ENCODE results near the gene KLHL22.

DNA sequence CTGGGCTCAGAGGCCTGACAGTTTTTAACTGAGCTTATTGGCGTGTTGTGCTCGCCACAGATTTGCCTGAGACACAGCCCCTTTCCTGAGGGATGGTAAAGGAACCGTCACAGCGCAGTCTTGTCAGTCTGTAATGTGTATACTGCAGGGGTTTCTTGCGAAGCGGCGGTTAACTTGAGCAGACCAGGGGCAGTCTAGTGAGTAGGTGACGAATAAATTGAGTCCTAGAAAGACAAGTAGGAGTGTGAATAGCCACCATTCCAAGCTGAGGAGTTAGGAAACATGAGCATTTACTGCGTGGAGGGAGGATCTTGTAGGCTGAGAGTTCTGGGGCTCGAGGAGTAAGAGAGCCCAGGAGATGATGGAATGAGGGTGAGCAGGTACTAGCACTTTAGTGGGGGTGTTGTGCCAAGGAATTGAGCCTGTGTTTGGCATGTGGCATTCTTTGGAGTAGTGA is 13.2 kb upstream of the KLHL22 start:
- no peak for TF ChIP-seq EZH2 (IDR thresholded peaks at IDR 0.05)
- TF ChIP-seq, protein P1, sequence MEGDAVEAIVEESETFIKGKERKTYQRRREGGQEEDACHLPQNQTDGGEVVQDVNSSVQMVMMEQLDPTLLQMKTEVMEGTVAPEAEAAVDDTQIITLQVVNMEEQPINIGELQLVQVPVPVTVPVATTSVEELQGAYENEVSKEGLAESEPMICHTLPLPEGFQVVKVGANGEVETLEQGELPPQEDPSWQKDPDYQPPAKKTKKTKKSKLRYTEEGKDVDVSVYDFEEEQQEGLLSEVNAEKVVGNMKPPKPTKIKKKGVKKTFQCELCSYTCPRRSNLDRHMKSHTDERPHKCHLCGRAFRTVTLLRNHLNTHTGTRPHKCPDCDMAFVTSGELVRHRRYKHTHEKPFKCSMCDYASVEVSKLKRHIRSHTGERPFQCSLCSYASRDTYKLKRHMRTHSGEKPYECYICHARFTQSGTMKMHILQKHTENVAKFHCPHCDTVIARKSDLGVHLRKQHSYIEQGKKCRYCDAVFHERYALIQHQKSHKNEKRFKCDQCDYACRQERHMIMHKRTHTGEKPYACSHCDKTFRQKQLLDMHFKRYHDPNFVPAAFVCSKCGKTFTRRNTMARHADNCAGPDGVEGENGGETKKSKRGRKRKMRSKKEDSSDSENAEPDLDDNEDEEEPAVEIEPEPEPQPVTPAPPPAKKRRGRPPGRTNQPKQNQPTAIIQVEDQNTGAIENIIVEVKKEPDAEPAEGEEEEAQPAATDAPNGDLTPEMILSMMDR (IDR thresholded peaks at IDR 0.05) = no peak
- no peak for TF ChIP-seq EZH2phosphoT487 (IDR thresholded peaks at IDR 0.05)
